K562 (cell line): ENCODE measurements around the gene PRSS8. TPM values are rescaled to one million over a fixed set of nuclear protein-coding genes. Genes with fewer than 3 reads are reported as not detected.

Experiments used
- E2F3 ChIP-seq: fragments of 250-450 bp; sonication (Bioruptor Pico); IDR thresholded peaks from 2 replicates; pipeline ENCODE4 v1.4.0; 2020; ENCODE audit warnings: mild to moderate bottlenecking
- ELF4 ChIP-seq: fragments of 450-650 bp; formaldehyde crosslinking; IDR thresholded peaks from 2 replicates; pipeline ENCODE4 v1.4.0; 2022; ENCODE audit warnings: missing genetic modification characterization
- HSF4 ChIP-seq: fragments of 250-450 bp; sonication (Bioruptor Pico); IDR thresholded peaks from 2 replicates; pipeline ENCODE4 v2.1.2; 2022; ENCODE audit warnings: mild to moderate bottlenecking, moderate library complexity, borderline replicate concordance
- IFI16 ChIP-seq: fragments of 250-450 bp; sonication (Bioruptor Pico); IDR thresholded peaks from 2 replicates; pipeline ENCODE4 v2.1.2; 2022; ENCODE audit warnings: mild to moderate bottlenecking, inconsistent platforms
- L3MBTL2 ChIP-seq: fragments of 450-650 bp; IDR thresholded peaks from 2 replicates; pipeline ENCODE4 v1.6.1; 2016; ENCODE audit warnings: mild to moderate bottlenecking, moderate library complexity
- MXD1 ChIP-seq: fragments of 250-450 bp; sonication (Bioruptor Pico); IDR thresholded peaks from 2 replicates; pipeline ENCODE4 v1.8.0; 2021; ENCODE audit warnings: borderline replicate concordance, mild to moderate bottlenecking, moderate library complexity; ENCODE audit not compliant: poor library complexity, severe bottlenecking
- NCOA1 ChIP-seq: fragments of 450-650 bp; IDR thresholded peaks from 2 replicates; pipeline ENCODE4 v1.6.1; 2016; ENCODE audit warnings: low read depth
- SIN3A ChIP-seq, 2 experiments: fragments of 150-350 bp in 1 of 2; IDR thresholded peaks; 2 replicates each; pipeline ENCODE4 v1.6.1; 2011 to 2016; ENCODE audit warnings: borderline replicate concordance in 2 of 2, low read depth in 2 of 2, low read length in 2 of 2, mild to moderate bottlenecking in 2 of 2, moderate library complexity in 2 of 2; ENCODE audit not compliant: control insufficient read depth in 1 of 2
- SP1 ChIP-seq: sonication (generic); formaldehyde crosslinking; IDR thresholded peaks from 2 replicates; pipeline ENCODE4 v1.8.1; 2022; ENCODE audit warnings: mild to moderate bottlenecking, missing genetic modification reagents
- SUPT5H ChIP-seq: fragments of 450-650 bp; IDR thresholded peaks from 2 replicates; pipeline ENCODE4 v1.6.1; 2016
- ZNF239 ChIP-seq: fragments of 250-450 bp; sonication (Bioruptor Pico); IDR thresholded peaks from 2 replicates; pipeline ENCODE4 v1.4.0; 2020; ENCODE audit warnings: mild to moderate bottlenecking
- ZNF609 ChIP-seq: sonication (generic); formaldehyde crosslinking; IDR thresholded peaks from 2 replicates; pipeline ENCODE4 v1.8.1; 2023; ENCODE audit warnings: missing genetic modification reagents, mild to moderate bottlenecking, borderline replicate concordance
- polyA plus RNA-seq, 8 experiments: library from polyadenylated mRNA; depleted of rRNA in 4 of 8; stranded (reverse) in 5 of 8; unstranded in 3 of 8; fragments of >200 nt; fragmentation: Nextera tagmentation in 2 of 8; fragmentation: Illumina TruSeq in 1 of 8; extraction: Ambion mirVana in 2 of 8; extraction: Trizol in 1 of 8; gene quantifications; 2 replicates each; pipeline versions ENCODE4 v1.2.1 to v1.2.3, GENCODE V29; 2011 to 2014; ENCODE audit warnings: inconsistent platforms in 1 of 8, missing spikeins in 1 of 8
- total RNA-seq, 7 experiments: library from RNA; depleted of rRNA in 6 of 7; stranded (reverse); fragments of >200 nt in 6 of 7; fragmentation: Illumina TruSeq in 2 of 7; extraction: Trizol in 2 of 7; gene quantifications; 2 replicates each; pipeline versions ENCODE4 v1.2.1 to v1.2.3, GENCODE V29; 2011 to 2021; ENCODE audit warnings: low replicate concordance in 1 of 7

Gene PRSS8
- total and polyA plus RNA-seq, 9 of the 15 experiments (the other 6 are each of a cell fraction or from before 2014, with no cell fraction given): 0.25 to 3.9 (median 1.3) TPM; not detected in 1

DNA sequence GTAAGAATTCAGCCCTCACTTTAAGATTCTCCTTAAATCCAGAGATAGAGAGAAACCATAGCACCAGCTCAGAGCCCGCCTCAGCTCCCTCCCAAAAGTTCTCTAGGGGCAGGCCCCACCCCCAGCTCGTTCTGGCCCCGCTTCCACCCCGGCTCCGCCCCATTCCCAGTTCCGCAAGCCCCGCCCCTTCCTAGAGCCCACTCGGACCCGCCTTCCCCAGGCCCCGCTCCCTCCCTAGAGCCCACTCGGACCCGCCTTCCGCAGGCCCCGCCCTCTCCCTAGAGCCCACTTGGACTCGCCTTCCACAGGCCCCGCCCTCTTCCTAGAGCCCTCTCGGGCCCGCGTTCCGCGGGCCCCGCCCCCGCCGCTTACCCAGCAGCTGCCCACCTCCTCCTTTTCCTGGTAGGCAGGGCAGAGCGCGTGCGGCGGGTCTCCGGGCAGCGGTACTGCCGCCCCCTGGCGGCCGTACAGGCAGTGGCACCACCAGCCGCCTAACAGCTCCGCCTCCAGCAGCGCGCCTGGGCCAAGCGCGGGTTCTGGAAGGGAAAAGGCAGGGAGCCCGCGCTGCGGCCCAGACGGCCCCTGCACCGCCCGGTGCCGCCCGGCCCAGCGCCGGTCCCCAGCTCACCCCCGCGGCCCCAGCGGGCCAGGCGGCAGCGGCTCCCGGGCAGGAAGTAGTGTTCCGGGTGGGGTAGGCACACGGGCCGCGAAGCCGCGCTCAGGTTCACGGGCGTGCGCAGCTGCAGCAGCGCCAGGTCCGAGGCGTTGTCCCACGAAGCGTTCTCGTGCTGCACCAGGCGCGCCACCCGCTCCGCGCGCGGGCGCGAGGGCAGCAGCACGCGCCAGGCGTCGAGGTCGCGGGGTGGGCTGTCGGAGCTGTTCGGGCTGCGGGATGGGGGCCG, 6.8 kb upstream of the PRSS8 start (continued):
- TF ChIP-seq ZNF609 (CRISPR knock-in tag) (no peak), MXD1 (CRISPR knock-in tag) (no peak), ZNF239 (CRISPR knock-in tag) (no peak), HSF4 (CRISPR knock-in tag) (no peak), SUPT5H (peak; percentile 60; the same call in 1 of the 2 replicates), SIN3A (IDR thresholded peaks at IDR 0.05; ENCODE audit: borderline replicate concordance in 2 of 2, control insufficient read depth in 1 of 2, low read depth in 2 of 2, low read length in 2 of 2) (peak; percentile 40 to 57; a peak in 2 of 4 replicates), L3MBTL2 (peak; percentile 95), E2F3 (CRISPR knock-in tag) (peak; percentile 38; the same call in 1 of the 2 replicates), ELF4 (CRISPR knock-in tag) (0 out of 2 replicates have a peak, but pooled peaks have one; percentile 33), NCOA1 (no peak), SP1 (CRISPR knock-in tag) (peak; percentile 92), IFI16 (CRISPR knock-in tag) (no peak)
